ENCODE measurements around the gene SRSF12. TPM values are rescaled to one million over a fixed set of nuclear protein-coding genes. Genes with fewer than 3 reads are reported as not detected.

Gene SRSF12
- total and polyA plus RNA-seq, 8 donors, result 0.37 to 1.6 (median 0.79) TPM

GRCh38 chr6:89154131-89154530 is 36.3 kb upstream of the SRSF12 start:
- H3K4me3 ChIP-seq, result no peak overlapping the region
- H3K9me3 ChIP-seq, result no peaks in the 10 kb centered on the region
- peak; percentile 63 for FAIRE-seq
- intact Hi-C loops (cut with DNase I), result no loop called here
- peaks cover 0 to 6% (median 0%) of the 10 kb centered on the region in 3 donors for H3K4me1 ChIP-seq
- ATAC-seq, result no peak
- no peak for DNase-seq
- no peak overlapping the region for H3K27ac ChIP-seq
- TF ChIP-seq, protein P1, sequence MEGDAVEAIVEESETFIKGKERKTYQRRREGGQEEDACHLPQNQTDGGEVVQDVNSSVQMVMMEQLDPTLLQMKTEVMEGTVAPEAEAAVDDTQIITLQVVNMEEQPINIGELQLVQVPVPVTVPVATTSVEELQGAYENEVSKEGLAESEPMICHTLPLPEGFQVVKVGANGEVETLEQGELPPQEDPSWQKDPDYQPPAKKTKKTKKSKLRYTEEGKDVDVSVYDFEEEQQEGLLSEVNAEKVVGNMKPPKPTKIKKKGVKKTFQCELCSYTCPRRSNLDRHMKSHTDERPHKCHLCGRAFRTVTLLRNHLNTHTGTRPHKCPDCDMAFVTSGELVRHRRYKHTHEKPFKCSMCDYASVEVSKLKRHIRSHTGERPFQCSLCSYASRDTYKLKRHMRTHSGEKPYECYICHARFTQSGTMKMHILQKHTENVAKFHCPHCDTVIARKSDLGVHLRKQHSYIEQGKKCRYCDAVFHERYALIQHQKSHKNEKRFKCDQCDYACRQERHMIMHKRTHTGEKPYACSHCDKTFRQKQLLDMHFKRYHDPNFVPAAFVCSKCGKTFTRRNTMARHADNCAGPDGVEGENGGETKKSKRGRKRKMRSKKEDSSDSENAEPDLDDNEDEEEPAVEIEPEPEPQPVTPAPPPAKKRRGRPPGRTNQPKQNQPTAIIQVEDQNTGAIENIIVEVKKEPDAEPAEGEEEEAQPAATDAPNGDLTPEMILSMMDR (IDR thresholded peaks at IDR 0.05), result no peak
- 46 to 50% methylated on average over 1 of the region's 1 CpG for WGBS, 2 donors
- H3K27me3 ChIP-seq, result no peaks in the 10 kb centered on the region
- H3K36me3 ChIP-seq, result peaks cover 0 to 4% (median 0%) of the 10 kb centered on the region in 3 donors

GRCh38 chr6:89148016-89148750 is 30.3 kb upstream of the SRSF12 start:
- TF ChIP-seq, protein P1 (IDR thresholded peaks at IDR 0.05), result no peak
- DNase-seq, result no peak
- intact Hi-C loops (cut with DNase I), result no loop called here
- H3K27me3 ChIP-seq, result no peaks in the 10 kb centered on the region
- peaks cover 0 to 3% (median 0%) of the 10 kb centered on the region in 3 donors for H3K36me3 ChIP-seq
- H3K27ac ChIP-seq, result no peak overlapping the region
- ATAC-seq, result no peak
- peaks cover 0 to 10% (median 9%) of the 10 kb centered on the region in 3 donors for H3K4me1 ChIP-seq
- FAIRE-seq, result no peak
- H3K4me3 ChIP-seq, result peak overlapping the region in 1 of 4 donors; percentile 70
- H3K9me3 ChIP-seq, result no peaks in the 10 kb centered on the region
- 86 to 89% methylated on average over 17 of the region's 17 CpGs for WGBS, 2 donors

DNA sequence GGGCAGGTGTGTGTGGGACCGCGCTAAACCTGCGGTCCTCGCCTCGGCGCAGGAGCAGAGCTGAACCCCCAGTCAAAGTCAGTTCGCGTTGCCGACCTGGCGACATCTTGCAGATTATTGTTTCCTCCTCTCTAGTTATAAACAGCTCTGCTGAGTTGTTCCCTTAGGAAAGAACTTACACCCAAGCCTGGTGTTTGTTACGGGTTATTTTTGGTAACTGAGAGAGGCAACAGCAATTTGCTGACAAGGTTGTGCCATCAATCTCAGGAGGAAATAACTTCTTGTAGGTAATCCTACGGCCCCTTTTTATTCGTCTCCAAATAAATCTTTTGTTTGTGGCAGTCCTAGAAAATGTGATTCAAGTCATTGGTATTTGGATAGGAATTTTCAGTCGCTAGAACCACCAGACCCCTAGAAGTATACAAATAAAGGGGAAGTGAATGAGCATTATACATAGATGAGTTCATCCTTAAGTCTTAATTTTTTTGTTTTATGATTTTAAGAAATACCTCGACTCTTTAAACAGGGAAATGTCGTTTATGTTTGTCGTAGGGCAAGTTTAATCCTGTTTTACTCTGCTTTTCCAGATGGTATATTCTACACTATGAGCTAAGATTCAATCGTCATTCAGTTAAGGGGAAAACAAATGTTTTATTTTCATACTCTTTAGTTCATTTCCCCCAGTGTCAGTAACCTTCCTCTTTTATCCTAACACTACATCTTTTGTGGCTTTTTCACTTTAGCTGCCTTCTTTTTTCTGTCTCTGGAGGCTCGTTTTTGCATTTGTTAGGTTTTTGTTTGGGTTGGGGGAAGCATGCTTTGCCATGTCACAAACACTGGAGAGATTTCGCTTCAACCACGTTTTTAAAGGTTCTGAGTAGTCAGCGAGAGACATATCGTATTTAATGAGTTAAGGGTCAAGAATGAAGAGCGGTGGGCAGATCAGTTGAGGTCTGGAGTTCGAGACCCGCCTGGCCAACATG is 29.1 kb upstream of the SRSF12 start:
- H3K4me1 ChIP-seq, result peaks cover 0 to 9% (median 9%) of the 10 kb centered on the region in 3 donors
- FAIRE-seq, result peak; percentile 53
- peak overlapping the region; percentile 93 to 97 (median 94) for H3K27ac ChIP-seq

GRCh38 chr6:89145956-89146717 is 28.3 kb upstream of the SRSF12 start, which contains the start of gene PM20D2:
PM20D2 (plus strand) TSS chr6:89146055; CDS start chr6:89146145, 90 bp downstream.
- Histone ChIP-seq H3K4me3 (peak within 1 kb of the TSS; percentile 58 to 90 (median 76)), H3K9me3 (no peaks in the 10 kb centered on the region), H3K27me3 (no peaks in the 10 kb centered on the region), H3K36me3 (no peaks in the 10 kb centered on the region), H3K27ac (peak within 1 kb of the TSS; percentile 93 to 97 (median 94)), H3K4me1 (peaks cover 0 to 9% (median 6%) of the 10 kb centered on the region in 3 donors)
- TF ChIP-seq, protein P1 (IDR thresholded peaks at IDR 0.05), result no peak
- intact Hi-C loops (cut with DNase I), result no loop called here
- WGBS, 2 donors, result 0 to 1% methylated on average over 83 to 102 of the region's 102 CpGs
- DNase-seq (peak; percentile 66 to 90 (median 76)), FAIRE-seq (no peak), ATAC-seq (peak; percentile 89 to 96 (median 92))

More for the DNA sequence above, 29.1 kb upstream of the SRSF12 start:
- TF ChIP-seq, protein P1 (IDR thresholded peaks at IDR 0.05), result no peak
- DNase-seq (peak in 2 of 6 donors; percentile 30 to 49), ATAC-seq (peak in 3 of 4 donors; percentile 2 to 78 (median 72))
- intact Hi-C loops (cut with DNase I), result no loop called here
- Histone ChIP-seq H3K4me3 (peak overlapping the region; percentile 58 to 90 (median 76)), H3K9me3 (no peaks in the 10 kb centered on the region), H3K36me3 (no peaks in the 10 kb centered on the region), H3K27me3 (no peaks in the 10 kb centered on the region)
- WGBS, 2 donors, result 19 to 20% methylated on average over 26 of the region's 26 CpGs
